H54 (cell line): Measurements from ENCODE around the gene CACNA1A.
A peak's percentile ranks its signal among the peaks of the same experiment; 100 is the strongest.
"Not testable (repeated sequence)": the region's sequence is repeated elsewhere in the genome, so short reads cannot be mapped to it uniquely, and the experiment has no call there.

Source experiments
- DNase-seq: peaks from one replicate; pipeline ENCODE4 v3.0.0; 2011; ENCODE audit warnings: low spot score, mixed read lengths; ENCODE audit not compliant: insufficient read length
- FAIRE-seq: peaks from 3 replicates; lab custom pipeline; 2011; peaks lifted over from hg19 to GRCh38; lab: Jason Lieb, UNC
- POLR2A ChIP-seq: IDR thresholded peaks from 2 replicates; pipeline ENCODE4 v1.6.1; 2011; ENCODE audit warnings: low read depth, mild to moderate bottlenecking, low read length

The CACNA1A gene

DNA sequence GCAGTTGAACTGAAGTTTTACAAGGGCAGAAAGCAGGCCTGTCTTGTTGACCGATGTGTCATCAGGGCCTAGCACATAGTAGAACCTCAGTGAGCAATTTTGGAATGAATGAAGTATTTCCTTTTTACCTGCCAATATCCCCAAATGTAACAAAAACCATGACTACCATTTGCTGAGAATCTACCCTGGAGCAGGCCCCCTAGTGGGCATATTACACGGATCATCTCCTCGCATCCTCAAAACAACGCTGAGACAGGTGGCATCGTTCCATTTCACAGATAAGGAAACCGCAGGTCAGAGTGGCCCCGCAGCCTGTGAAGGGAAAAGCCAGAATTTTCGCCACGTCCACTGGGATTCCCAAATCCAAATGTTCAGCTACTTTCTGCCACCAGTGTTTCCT, 77.9 kb downstream of the CACNA1A start:
- no peak for TF ChIP-seq POLR2A
- DNase-seq: peak; percentile 11
- no peak for FAIRE-seq

DNA sequence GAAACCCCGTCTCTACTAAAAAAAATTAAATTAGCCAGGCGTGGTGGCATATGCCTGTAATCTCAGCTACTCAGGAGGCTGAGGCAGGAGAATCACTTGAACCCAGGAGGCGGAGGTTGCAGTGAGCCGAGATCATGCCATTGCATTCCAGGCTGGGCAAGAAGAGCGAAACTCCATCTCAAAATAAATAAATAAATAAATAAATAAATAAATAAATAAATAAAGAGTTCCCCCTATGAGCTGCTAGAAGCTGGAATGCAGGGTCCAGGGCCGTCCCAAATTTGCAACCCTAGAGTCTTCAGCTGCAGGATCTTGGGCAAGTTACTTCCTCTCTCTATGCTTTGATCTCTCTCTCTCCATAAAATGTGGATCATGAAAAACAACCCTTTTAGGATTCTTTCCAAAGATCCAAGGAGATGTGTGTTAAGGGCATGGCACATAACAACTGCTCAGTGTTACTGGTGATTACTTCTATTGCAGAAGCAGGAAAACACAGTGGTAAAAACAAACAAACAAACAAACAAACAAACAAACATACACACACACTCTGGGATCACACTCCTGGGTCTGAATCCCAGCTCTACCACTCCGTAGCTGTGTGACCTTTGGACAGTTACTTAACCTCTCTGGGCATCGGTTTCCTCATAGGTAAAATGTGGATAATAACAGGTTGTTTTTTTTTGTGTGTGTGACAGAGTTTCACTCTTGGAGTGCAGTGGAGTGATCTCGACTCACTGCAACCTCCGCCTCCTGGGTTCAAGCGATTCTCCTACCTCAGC, 78.8 kb downstream of the CACNA1A start:
- no peak for TF ChIP-seq POLR2A
- no peak for FAIRE-seq
- DNase-seq: no peak

DNA sequence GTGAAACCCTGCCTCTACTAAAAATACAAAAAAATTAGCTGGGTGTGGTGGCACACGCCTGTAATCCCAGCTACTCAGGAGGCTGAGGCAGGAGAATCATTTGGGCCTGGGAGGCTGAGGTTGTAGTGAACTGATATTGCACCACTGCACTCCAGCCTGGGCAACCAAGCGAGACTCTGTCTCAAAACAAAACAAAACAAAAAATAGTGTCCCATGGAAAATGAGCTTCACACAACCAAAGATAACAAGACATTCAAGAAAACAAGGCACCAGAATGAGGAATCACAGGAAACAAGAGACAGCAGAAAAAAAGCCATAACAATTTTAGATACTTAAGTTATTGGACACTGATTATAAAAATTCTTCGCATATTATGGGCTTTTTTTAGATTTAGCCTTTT, 80.4 kb downstream of the CACNA1A start:
- not testable (repeated sequence) for DNase-seq, FAIRE-seq

DNA sequence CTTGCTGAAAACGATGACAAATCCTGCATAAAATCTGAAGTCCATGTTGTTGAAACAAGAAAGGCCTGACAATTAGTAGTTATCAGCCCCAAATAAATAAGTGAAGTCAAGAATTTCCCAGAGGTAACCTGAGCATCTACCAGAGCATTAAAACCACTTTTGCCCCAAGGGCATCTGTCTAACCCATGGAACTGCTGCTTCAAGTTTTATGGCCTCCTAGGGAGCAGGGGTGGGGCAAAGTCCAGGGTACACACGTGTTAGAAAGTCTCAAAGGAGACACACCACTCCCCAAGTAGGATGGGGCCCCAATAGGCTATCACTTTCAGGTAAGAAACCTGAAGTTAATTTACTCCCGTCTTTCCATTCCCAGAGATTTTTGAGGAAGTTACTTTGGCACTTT, 81.1 kb downstream of the CACNA1A start:
- DNase-seq (no peak), FAIRE-seq (no peak)
- TF ChIP-seq POLR2A: no peak

DNA sequence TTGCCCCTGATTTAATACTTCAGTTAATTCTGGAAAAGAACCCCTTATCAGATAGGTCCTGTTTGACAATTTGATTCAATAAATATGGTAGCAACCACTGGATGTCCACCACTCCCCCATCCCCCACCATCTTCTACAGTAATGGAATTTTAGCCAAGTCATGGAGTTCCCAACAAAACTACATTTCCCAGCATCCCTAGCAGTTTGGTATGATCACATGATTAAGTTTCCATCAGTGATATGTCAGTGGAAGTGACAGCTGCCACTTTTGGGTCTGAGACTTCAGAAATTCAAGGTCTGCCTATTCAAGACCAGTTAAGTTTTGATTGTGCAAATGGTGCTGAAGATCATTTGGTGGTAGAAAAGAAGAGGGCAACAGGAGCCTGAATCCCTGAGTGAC, 85.5 kb downstream of the CACNA1A start:
- FAIRE-seq: no peak
- TF ChIP-seq POLR2A: no peak
- DNase-seq: no peak

DNA sequence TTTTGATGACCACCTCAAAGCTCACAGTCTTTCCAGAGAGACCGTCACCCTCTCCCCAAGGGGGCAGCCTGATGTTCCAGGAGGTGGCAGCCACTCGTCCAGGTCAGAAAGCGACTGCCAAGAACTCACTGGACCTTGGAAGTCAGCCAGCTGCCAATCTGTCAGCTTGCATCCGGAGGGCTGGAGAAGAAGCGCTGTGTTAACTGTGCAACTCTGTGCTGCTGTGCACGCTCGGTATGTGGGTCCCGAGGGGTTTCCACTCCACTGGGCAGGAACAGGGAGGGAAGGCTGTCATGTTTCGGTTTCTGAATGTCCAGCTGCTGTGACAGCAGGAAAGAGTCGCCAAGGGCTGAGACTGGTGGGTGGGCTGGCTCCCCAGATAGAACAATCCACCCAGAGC, 89.2 kb downstream of the CACNA1A start:
- no peak for TF ChIP-seq POLR2A
- FAIRE-seq: no peak
- no peak for DNase-seq

DNA sequence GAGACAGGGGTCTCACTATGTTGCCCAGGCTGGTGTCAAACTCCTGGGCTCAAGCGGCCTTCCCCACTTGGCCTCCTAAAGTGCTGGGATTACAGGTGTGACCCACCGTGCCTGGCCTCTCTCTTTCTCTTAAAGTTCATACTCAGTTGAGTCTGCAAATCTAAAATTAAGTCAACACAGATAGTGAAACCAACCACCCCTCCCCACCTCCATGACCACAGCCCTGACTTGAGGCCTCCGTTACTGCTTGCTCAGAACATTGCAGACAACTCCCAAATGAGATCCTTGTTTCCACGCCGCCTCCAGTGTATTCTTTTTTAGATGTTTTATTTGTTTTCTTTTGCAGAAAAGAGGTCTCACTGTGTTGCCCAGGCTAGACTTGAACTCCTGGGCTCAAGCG, 94.4 kb downstream of the CACNA1A start:
- FAIRE-seq (no peak), DNase-seq (no peak)
- no peak for TF ChIP-seq POLR2A

DNA sequence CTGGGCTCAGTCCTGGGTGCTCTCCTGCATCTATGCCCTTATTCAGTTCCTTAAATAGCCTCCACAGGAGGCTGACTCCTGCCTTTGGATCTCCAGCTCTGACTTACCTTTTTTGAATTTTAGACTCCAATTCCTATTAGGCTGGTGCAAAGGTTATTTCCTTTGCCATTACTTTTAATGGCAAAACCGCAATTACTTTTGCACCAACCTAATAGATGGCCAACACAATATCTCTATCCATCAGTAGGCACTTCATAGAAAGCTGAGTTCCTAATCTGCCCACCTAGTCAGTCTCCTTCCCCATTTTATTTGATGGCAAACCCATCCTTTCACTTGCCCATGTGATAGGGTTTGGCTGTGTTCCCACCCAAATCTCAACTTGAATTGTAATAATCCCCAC, 95.3 kb downstream of the CACNA1A start:
- TF ChIP-seq POLR2A: no peak
- FAIRE-seq (no peak), DNase-seq (no peak)

DNA sequence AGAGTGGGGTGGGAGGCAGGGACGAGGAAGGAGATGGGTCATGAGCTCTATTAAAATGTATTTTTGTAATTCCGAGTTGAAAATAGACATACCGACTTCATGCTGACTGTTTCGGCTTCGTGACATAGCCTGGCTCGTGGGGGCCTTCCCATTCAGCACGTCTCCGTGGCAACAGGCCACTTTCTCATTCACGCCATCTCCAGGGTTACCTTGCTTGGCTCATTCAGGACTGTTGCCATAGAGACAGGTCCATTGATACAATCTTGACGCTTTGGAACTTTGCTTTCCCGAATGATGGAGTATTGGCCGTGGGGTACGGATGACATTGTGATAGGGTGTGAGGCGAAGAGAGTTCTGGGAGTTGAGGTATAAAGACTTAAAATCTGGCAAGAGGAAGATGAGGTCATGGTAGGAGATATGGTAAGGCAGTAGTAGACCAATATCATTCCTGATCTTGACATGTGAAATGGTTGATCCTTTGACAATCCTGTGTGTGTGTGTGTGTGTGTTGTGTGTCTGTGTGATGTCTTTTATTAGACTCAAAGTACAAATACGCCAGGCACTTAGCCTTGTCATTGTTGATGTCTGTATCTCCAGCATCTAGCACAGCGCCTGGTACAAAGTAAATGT, 97.3 kb downstream of the CACNA1A start:
- DNase-seq (no peak), FAIRE-seq (no peak)
- no peak for TF ChIP-seq POLR2A

DNA sequence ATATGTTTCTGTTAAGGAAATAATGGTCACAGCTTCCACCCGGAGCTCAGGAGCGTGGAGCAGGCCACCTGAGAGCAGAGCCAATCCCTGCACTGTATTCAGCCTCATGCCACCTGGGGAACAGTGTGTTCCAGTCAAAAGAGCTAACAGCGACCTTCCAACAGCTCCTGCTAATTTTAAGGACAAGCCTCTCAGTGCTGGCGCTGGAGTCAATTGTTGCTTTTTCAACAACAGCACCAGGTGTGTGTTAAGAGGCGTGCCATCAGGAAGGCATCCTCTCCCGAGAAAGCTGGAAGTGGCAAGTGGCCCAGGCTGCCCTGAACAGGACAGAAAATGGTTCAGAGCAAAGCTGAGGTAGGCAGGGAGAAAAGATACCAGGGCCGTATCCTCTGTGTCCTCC, 102.0 kb downstream of the CACNA1A start:
- TF ChIP-seq POLR2A: no peak
- no peak for DNase-seq
- no peak for FAIRE-seq

DNA sequence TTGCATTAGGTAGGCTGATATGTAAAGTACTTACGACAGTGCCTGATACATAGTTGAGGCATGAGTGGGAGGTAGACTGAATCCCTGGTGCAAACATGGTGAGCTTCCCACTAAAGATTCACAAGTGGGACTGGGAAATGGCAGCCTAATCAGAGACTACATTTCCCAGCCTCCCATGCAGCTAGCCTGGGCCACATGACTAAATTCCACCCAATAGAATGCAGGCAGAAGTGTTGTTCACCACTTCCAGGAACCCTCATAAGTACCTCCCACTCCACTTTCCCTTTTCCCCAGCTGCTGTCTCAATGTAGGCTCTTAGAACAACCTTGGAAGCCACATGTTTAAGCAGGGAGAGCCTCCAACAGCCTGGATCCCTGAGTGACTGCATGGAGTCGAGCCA, 104.9 kb downstream of the CACNA1A start:
- no peak for FAIRE-seq
- DNase-seq: peak; percentile 46
- TF ChIP-seq POLR2A: no peak

DNA sequence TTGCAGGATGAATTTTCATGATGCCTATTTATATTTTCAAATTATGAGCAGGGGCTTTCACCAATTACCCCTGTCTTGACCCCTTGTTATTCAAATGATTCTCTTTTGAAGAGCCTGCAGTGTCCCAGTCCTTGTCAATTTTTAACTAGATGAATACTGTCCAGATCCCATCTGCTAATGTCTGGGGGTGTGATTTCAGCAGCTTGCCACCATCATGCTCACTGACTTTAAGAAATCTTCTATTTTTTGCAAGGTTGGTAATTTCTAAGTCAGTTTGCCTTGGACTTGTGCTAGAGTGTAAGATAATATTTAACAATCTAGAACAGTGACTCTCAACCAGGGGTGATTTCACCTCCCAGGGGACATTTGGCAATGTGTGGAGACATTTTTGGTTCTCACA, 106.0 kb downstream of the CACNA1A start:
- no peak for DNase-seq
- no peak for TF ChIP-seq POLR2A
- no peak for FAIRE-seq

DNA sequence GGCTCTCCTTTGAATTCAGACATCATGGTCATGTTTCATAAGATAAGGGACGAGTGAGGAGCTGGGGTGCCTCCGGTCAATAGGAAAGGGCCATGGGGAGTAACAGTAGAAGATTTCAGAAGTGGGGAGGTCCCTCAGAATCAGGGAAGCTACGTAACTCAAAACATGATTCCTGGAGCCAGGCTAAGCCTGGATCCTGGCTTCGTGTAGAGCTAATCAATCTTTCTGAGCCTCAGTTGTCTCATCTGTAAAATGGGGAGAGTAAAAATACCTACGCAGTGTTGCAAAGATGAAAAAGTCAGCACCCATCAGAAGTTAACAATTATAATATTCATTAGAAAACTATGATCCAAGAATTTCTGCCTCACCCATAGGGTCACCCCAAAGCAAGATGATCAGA, 106.5 kb downstream of the CACNA1A start:
- no peak for TF ChIP-seq POLR2A
- no peak for DNase-seq
- FAIRE-seq: no peak

DNA sequence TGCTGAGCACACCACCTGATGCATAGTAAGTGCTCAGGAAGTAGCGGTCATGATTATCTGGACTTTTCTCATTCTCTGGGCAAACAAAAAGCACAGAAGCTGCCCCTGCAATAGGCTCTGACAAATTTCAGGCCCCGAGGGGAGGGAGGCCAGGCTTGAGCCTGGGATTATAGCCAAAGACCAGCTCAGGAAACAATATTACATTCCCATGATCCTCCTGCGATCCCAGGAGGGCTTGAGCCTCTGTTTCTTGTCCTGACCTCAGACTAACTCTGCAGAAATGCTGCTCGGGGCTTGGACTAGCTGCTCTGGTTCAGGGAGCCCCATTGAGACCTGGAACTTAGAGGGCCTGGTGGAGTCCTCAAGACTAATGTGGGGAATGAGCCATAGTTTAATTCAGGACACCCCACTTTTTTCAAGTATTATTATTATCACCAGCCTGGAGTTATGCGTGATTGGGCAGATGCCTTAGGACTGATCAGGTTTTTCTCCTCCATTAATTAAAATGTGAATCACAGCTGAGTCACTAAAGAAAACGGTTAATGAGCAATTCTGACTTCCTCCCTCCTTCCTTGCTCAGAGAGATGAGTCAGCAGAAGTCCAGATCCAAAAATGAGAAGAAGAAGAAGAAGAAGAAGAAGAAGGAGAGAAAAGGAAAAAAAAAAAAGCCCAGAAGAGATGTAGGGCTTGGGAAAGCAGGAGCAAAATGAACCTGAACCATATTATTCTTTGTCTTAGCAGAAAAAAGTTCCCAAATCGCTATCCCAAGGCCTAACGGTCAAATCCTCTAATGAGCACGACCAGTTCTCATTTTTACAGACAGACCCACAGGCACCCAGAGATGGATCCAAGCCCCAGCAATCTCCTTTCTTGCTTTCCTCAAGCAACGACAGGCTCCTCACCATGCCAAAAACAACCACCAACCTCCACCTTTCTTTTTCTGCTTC, 107.2 kb downstream of the CACNA1A start:
- TF ChIP-seq POLR2A: no peak
- DNase-seq (peak; percentile 63), FAIRE-seq (peak; percentile 52)
